RPMI7951 (cell line): ENCODE measurements around the gene SRRT. TPM values are rescaled to one million over a fixed set of nuclear protein-coding genes. Genes with fewer than 3 reads are reported as not detected.

ENCODE experiments used
- DNase-seq: peaks from one replicate; pipeline ENCODE4 v3.0.0-alpha.2; 2012; ENCODE audit warnings: low read depth
- total RNA-seq: library from RNA; depleted of rRNA; stranded (reverse); fragments of >200 nt; shearing (Covaris generic); gene quantifications from 2 replicates; pipeline ENCODE4 v1.2.3, GENCODE V29; 2014; rRNA removed

SRRT gene, protein sequence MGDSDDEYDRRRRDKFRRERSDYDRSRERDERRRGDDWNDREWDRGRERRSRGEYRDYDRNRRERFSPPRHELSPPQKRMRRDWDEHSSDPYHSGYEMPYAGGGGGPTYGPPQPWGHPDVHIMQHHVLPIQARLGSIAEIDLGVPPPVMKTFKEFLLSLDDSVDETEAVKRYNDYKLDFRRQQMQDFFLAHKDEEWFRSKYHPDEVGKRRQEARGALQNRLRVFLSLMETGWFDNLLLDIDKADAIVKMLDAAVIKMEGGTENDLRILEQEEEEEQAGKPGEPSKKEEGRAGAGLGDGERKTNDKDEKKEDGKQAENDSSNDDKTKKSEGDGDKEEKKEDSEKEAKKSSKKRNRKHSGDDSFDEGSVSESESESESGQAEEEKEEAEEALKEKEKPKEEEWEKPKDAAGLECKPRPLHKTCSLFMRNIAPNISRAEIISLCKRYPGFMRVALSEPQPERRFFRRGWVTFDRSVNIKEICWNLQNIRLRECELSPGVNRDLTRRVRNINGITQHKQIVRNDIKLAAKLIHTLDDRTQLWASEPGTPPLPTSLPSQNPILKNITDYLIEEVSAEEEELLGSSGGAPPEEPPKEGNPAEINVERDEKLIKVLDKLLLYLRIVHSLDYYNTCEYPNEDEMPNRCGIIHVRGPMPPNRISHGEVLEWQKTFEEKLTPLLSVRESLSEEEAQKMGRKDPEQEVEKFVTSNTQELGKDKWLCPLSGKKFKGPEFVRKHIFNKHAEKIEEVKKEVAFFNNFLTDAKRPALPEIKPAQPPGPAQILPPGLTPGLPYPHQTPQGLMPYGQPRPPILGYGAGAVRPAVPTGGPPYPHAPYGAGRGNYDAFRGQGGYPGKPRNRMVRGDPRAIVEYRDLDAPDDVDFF
- 49.6 and 57.3 TPM in 2 replicates for total RNA-seq

DNA sequence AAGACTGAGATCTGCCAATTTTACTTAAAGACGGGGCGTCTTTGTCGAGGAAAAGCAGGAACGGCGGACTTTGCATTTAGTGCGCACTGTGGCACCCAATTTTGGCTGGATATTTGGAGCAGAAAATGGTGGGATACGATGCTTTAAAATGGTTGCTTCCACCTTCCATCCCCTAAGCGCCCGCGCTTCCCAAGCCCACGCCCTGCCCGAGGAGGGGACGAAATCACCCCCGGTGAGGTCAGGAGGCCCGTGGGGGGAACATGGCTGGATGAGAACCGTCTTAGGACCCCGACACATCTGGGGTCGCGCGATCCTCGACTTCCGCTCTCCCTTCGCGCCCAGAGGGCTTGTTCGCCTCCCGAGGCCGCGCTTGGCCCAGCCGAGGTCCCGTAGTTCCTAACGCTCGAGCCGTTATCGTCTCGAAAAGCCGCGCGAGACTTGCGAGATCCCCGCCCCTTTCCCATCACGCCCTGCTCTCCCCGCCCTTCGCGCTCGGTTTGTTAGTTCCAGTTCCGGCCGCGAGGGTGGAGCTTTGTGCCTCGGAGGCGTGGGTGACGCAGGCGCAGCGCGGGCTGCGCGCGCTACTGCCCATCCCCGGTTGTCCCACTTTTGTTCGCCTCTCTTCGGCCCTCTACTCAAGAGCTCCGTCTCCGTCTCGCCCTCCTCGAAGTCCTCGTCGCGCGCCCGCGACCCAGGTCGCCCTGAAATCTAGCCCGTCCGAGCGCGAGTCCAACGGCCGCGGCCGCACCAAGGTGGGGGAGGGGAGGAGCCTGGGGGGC lies at the start of gene SRRT:
SRRT (plus strand) TSS at position 527 of the 779 bp plus-strand sequence. CDS start 488 bp downstream, outside the sequence.
- DNase-seq, result peak; percentile 97

DNA sequence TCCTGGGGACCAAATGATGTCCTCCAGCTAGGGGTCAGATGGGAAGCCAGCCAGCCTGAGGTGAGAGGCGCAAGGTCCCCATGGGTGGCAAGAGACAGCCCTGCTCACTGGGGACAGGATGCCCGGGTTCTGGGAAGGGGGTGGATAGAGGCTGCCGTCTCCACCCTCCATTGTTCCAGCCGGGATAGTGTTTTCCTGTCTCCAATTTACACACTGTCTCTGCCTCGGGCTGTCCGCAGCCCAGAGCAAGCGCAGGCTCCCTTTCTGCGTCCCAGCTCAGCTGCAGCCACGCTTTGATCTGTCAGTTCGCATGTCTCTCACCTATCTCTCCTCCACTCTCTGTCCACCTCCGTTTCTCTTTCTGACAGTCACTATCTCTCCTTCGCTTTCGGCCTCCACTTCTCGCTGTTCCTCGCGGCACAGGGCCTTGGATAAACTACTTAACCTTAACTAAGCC lies 49.7 kb upstream of the SRRT start:
- DNase-seq, result no peak

DNA sequence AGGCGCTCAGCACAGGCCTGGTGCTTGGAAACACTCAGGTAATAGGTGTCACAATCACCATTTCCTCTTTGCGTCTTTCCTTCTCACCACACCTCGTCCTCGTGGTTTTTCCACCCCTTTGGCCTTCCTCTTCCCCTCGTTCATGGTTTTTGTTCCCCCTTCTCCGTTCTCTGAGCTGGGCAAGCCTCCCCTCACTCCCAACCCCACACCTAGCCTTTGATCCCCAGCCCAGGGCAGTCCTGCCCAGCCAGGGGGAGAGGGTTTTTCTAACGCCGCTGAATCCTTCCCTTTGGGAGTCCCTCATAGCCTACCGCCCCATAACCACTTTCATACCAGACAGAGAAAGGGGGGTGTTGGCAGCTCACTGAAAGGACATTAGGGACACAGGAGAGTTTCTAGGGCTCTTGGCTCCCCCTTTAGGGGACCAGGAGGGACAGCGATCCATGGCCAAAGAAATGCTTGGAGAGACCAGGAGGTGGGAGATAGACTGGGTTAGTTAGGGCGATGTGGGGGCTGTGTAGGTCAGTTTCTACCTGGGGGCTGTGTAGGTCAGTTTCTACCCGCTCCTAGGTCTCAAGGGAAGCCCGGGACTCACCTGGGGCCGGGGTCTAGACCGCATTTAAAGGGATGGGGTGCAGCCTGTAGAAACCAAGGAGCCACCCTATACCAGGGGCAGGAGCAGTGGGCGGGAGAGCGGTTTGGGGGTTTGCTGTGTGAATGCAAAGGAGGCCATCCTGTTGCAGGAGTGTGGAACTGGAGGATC lies 49.0 kb upstream of the SRRT start:
- peak; percentile 65 for DNase-seq

DNA sequence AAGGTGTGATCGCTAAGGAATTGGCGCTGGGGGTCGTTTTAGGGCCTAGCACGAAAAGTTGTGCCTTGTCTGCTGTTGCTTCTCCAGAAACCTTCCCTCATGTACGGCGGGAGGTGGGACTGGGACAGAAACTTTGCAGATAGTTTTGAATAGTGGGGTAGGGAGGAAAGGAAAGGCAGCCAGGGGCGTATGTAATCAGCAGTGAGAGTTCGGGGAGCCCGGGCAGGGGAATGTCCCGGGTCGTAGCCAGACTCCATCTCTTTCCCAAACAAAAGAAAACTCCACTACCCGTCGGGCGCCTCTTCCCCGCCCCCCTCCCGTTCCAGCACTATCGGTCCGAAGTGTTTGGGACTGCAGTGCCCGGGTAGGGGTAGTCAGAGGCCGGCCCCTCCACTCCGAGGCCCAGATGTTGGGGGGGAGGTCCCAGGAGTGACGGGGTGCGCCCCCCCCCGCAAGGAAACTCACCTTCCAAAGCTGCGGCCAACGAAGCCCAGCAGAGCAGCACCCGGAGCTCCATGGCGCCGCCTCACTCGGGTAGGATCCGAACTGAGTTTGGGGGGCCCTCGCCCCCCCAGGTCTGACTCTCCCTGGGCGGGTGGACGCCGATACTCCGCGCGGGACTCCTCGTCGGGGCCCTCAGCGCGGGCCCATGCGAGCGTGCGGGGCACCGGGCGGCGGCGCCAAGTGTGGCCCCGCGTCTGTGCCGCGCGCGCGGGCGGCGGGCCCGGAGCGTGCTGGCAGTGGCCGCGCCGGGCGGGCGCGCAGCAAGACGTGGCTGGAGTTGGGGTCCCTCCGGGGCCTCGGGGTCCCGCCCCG lies 48.2 kb upstream of the SRRT start:
- DNase-seq, result no peak

DNA sequence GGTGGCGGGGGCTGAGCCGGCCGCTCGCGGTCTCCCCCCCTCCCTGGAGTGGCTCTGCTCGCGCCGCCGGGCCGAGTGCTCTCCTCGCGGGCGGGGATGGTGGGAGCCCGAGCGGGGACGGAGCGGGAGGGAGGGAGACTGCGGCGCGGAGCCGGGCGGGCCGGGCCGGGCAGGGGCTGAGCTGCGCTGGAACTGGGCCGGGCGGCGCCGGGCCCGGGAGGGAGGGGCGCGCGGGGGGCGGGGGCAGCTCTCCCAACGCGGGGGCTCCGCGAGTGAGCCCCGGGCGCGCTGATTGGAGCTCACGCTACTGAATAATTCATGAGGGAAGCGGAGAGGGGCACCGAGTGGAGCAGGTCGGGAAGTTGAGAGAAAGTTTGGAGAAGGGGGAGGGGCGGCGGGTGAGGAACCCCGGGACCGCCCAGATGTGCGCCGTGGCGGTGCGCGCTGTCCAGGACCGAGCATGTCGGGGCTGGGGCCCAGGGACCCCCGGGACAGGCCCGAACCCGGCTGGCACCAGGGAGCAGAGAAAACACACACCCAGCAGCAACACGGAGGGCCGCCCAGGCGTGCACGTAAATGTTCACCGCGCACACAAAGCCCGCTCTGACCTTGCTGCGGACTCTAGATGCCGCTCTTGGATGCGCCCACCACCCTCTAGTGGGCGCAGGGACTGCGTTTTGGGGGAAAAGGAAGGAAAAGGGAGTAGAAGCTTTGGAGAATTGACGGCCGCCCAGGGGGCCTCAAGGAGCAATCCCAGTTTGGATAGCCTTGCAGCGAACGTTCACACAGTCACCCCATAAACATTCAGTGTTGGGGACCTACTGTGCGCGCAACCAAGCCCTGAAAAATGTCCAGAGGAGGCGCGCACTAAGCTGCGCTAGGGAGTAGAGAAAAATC lies 47.3 kb upstream of the SRRT start, which contains the start of gene EPHB4:
EPHB4 (minus strand) TSS at position 194 of the 897 bp plus-strand sequence. CDS start 493 bp downstream, outside the sequence.
- peak; percentile 85 for DNase-seq

DNA sequence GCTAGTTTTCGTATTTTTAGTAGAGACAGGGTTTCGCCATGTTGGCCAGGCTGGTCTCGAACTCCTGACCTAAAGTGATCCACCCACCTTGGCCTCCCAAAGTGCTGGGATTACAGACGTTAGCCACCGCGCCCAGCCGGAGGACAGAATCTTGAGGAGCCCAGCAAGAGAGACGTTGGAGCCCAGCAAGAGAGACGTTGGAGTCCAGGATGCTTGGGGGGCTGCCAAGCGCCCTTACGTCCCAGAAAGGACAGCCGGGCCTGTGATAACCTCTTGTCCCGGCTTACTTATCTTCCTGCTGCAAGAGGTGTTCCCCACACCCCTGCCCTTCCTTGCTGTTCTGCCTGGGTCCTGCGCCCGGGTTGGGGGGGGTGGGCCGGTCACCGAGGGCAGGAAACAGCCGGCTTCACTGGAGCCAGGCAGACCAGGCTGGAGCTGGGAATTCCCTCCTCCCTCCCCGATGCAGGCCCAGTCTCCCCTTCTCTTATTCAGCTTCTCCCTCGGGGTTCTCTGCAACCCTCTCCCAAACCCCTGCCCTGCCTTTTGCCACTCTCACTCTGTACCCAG lies 45.7 kb upstream of the SRRT start:
- no peak for DNase-seq

DNA sequence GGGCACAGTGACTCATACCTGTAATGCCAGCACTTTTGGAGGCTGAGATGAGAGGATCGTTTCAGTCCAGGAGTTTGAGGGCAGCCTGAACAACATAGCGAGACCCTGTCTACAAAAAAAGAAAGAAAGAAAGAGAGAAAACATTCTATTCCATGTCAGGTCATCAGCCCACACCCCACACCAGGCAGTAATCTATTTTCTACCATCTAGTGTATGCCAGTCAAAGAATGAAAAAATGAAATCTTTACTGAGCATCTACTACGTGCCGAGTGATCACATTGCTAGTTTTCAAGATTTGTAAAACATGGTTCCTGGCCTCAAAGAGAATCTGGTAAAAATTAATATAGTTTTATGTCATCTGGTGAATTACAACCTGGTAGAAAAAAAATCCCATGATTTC lies 44.5 kb upstream of the SRRT start:
- DNase-seq, result no peak

DNA sequence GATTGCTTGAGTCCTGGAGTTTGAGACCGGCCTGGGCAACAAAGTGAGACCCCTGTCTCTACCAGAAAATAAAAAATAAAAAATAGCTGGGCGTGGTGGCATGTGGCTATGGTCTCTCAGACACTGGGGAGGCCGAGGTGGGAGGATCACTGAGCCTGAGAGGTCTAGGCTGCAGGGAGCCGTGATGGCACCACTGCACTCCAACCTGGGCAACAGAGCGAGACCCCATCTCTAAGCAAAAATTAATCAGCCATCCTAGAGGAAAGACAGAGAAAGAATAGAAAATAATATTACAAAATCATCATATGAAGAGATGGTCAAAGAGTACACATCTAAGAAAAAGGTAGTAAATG lies 42.6 kb upstream of the SRRT start:
- DNase-seq, result no peak

DNA sequence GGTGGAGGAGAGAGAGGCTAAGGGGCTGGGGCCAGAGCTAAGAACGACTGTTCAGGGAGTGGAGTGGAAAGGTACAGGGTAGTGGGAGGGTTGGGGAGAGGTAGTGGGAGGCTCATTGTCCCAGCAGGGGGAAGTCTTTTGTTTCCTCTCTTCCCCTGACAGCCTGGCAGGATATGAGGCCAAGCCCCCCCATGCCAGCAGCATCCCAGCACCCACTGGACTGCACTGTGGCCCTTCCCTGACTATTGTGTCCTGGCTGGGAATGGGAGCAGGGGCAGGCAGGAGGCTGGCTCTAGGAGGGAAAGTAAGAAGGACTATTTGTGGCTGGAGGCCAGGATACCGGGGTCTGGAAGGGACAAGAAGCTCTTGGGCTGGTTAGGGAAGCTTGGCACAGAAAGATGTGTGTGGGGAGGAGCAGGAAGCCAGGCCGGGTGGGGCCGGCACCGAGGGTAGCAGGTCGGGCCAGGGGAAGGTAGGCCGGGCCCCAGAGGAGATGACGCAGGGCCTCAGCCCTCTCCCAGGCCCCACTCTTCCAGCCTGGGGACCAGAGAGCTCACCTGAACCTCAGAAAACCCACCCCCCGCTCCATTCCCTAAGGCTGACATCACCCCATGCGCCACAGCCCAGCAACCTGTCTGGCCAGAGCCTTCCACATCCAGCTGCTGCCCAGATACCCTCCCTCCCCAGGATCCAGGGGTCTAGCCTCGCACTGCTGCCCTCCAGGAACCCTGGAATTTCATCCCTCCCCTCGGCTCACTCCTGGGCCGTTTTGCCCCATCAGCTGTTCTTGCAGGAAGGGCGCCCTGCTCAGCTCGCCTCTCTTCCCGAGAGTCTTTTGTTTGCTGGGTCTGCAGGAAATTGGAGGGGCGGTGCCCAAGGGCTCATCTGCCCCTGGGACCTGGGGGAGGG lies 38.7 kb upstream of the SRRT start:
- no peak for DNase-seq

DNA sequence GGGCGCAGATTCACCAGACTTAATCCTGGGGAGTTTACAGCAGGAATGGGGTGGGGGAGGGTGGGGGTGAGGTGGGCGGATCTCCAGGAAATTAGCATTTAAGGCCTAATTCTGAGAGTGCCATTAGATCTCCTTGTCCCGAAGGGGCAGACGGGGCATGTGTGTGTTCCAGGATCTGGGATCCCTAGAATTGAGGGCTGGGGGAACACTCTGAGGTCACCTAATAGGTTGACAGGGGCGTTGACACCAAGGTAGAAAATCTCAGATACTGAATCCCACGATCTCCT lies 38.1 kb upstream of the SRRT start:
- DNase-seq, result no peak

DNA sequence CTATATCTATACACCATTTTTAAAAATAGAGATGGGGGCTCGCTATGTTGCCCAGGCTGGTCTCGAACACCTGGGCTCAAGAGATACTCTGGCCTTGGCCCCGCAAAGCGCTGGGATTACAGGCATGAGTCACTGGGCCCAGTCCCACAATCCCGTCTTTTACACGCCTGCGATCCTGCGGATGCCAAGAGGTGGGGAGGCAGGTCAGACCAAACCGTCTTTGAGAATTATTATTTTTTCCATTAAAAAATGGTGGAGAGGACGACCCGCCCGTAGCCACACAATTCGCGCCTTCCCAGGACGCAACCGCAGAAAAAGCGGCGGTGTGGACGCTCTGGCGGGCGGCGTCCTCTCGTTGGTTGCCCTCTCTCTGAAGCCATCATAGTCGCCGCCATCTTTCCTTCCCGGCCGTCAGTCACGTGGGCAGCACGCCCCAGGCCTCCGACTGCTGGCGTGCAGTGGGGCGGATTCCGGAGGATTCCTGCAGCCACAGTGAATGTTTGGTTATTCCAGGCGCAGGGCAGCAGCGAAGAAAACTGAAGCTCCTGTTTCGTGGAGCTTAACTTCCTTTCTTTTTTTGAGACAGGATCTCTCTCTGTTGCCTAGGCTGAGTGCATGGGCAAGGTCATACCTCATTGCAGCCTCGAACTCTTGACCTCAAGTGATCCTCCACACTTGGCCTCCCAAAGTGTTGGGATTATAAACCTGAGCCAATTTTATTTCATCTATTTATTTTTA lies 37.6 kb upstream of the SRRT start:
- DNase-seq, result peak; percentile 92

DNA sequence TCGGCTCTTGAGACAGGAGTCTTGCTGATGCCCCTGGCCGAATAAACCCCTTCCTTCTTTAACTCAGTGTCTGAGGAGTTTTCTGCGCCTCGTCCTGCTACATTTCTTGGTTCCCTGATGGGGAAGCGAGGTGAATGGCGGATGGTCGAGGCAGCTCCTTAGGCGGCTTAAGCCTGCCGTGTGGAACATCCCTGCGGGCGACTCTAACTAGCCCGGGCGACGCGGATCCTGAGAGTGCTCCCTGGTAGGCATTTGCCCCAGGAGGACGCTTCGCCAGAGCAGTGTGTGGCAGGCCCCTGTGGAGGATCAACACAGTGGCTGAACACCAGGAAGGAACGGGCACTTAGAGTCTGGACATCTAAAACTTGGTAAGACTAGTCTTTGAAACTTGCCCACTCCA lies 35.5 kb upstream of the SRRT start:
- no peak for DNase-seq

DNA sequence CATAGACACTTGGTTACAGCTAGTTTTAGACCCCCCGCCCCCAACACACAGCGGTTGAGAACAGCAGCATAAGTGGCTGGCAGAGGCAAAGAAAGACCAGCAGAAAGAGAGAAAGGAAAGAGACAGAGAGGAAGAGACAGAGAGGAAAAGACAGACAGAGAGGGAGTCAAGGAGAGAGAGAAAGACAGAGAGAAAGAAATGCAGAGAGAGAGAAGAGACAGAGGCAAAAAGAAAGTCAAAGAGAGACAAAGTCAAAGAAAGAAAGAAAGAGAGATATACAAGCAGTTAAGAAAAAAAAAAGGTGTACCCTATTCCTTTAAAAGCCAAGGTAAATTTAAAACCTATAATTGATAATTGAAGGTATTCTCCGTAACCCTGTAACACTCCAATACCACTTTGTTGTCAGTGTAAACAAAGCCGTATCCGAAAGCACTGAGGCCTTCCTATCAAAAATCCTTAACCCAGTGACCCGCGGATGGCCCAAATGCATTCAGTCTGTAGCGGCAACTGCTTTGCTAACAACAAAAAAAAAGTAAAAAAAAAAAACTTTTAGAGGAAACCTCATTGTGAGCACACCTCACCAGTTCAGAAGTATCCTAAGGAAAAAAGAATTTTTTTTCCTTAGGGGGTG lies 34.3 kb upstream of the SRRT start:
- DNase-seq, result no peak

DNA sequence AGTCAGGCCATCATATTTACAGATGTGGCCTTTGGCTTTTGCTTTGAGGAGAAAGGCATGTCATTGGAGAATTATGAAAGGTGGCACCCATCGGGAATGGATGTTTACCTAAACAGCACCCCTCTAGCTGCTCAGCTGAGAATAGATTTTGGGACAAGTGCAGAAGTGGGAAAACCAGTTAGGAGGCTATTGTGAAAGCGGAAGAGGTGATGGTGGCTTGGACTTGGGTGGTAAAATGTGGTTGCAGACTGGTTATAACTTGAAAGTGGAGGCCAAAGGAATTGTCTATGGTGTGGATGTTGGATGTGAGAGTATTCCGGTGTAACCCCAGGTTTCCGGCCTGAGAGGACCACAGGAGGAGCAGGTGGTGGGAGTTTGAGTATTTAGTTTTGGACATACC lies 27.5 kb upstream of the SRRT start:
- no peak for DNase-seq

DNA sequence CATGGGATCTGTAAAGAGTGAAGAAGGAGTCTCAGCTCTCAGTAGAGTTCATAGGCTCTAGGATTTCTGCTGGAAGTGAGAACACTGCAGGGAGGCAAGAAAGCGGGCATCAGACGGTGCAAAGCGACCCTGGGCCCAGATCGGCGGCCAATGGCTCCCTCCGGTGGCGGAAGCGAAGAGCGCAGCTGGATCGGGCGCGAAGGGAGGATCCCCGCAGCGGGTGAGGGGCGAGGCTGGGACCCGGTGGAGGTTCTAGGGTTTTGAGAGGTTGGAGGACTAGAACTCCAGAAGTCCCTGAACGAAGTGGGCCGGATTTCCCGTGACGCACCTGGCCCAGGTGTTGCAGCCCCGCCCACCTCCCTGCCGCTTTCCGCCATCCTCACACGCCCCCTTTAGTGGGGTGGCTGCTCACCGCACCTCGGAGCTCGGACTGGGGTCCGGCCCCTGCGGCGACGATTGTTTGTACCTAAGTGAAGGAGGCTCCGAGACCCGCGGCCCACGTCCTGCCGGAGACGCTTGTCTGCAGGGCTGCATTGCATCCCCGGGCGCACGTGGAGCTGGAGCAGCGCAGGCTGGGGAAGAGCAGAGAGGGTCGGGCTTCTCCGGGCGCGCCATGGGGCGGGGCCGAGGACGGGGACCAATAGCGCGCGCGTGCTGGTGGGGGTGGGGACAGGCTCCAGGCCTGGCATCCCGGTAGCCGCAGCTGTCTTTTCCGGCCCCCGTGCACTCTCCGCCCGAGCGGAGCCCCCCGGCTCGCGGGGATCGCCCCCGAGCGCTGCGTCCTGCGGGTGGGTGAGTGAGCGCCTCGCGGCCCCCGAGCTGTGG lies 22.6 kb upstream of the SRRT start, which contains the start of gene SLC12A9:
SLC12A9 (plus strand) TSS at position 666 of the 825 bp plus-strand sequence. CDS start 1,485 bp downstream, outside the sequence.
- peak; percentile 90 for DNase-seq
